HG03460 (cell line): ENCODE results near the gene NOL6.

Experiments used
- ATAC-seq: cut with Tn5 transposase; IDR thresholded peaks from one replicate; pipeline ENCODE4 v1.9.1; 2021; ENCODE audit not compliant: unreplicated experiment

NOL6 gene

DNA sequence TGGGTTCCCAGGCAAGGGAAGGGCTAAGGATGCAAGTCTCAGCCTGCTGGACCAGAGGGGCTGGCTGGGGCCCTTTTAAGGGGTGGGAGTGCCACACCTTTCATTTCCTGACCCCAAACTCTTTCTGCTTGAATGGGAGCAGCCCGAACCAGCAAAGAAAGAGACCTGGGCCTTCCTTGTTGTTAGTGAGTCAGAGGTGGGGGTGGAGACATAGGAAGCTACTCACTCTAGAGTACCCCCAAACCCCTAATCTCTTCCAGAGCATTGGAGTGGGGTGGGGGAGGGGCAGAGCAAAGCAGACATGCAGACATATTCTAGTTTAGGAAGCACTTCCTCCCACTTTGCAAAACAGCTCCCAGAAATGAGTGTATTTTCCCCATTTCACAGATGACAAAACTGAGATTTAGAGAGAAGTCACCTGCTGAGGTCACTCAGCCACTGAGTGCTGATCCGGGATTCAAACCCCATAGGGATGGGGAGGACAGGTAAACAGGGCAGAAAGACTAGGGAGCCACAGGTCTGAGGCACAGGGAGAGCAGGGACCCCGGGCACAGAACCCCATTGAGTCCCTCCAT is 20.4 kb downstream of the NOL6 start:
- ATAC-seq: no peak

DNA sequence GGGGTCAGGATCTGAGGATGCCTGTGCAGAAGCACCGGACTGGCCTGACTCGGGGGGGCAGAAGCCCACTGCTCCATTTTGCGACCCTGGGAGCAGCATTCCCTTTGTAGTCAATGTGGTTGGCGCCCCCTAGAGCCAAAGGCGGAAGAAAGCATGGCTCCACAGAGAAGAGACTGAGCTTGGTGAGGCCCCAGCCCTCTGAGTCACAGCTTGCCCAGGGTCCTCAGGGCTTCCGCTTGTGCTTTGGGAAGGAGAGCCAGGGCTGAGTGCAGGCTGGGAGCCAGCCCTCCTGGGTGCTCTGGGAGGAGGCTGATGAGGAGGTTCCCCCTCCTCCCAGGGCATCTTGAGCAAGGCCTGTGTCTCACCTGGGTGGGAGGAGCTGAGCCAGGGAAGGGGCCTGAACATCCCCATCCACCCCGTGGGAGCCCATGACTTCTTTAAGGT is 20.9 kb downstream of the NOL6 start:
- peak; percentile 44 for ATAC-seq

DNA sequence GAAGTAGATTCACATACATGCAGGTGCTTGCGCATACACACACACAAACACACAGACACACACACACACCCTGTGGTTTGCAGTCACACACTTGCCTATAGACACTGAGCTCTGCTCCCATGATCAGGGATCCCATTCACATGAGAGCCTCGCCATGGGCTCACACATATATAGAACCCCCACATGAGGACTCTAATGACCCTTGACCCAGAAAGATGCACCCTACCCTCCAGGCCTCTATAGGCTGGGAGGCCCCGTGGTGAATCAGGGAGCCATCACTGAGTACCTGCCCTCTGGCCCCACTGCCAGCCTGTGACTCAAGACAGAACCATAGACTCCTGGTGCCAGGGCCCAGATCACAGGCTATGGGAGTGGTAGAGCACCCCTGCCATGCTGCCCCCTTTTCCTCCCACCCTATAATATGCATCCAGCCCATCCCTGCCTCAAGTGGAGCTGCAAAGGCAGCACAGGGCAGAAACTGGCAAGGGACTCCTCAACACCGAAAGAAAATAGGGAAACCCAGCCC is 23.0 kb downstream of the NOL6 start:
- no peak for ATAC-seq

DNA sequence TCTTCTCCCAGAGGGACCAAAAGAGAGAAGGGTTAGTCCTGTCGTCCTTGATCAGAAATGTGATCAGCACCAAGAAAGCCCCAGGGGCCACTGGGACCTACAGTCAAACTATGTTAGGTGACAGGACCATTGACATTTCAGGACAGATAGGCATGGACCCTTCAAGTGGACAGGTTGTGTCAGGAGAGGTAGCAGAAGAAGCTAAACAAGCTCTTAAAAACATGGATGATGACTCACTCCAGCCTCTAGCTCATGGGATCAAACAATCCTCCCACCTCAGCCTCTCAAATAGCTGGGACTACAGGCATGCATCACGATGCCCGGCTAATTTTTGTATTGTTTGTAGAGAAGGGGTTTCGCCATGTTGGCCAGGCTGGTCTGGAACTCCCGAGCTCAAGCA is 24.0 kb downstream of the NOL6 start:
- no peak for ATAC-seq

DNA sequence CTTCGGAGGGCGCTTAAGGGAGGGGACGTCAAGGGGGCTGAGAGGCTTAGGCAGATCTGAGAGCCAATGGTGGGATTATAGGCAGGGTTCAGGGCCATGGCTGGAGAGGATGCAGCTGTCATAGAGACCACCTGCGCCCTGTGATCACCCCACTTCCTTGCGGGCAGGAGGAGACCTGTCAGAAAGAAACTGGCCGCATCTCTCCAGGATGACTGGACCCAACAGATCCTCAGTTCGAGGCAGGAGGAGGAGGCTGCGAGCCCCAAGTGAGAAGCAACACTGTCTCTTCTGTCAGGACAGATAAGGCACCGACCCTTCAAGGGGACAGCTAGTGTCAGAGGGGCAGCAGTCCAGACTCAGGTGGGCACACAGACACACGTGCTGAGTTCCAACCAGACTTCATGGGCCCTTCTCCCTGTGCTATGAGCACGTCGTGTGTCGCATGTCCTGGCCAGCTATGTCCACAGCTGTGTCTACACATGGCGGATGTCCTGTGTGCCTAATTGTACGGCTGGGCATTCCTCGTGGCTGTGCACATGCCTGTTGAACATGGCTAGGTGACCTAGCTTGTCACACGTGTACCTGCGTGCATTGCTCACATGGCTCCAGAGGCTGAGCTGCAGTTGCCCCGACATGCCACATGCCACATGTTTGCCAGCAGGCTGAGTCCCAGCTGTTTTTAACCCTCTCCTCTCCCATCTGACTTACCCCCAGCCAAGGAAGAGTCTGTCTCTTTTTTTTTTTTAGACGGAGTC is 25.7 kb downstream of the NOL6 start:
- no peak for ATAC-seq

DNA sequence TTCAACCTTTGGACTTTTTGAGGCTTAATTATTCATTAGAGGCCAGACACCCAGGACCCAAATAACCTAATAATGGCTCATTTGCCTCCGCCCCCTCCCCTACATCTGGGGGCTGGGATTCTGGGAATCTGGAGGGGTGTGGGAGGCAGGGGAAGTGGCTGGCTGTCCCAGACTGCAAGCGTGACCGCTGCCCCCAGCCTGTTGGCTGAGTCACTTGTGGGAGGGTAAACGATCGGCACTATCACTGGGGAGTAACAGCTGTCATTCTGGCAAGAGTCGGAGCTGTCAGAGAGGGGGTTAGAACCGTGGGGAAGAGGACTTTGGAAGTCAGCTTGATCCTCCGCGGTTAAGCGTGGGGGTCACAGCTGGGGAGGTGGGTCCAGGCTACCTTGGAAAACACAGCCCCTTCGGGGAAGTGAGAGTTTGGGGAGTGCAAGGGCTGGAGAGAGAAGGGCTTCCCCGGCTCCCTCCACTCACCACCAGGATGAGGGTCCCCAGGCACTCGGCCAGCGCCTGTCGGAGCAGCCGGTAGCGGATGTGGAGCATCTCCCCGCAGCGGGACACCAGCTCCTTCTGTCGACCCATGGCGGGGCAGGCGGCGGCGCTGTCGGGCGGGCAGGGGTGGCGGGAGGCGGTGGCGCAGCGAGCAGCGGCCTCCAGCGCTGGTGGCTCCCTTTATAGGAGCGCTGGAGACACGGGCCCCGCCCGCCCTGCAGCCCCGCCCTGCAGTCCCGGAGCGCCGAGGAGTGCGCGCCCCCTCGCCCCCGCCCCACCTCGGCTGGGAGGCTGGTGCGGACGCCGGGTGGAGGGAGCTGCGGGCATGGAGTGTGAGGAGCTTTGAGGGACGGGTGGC is 26.6 kb downstream of the NOL6 start, which contains the start of gene AQP3:
Gene AQP3, minus strand, starts transcription at position 648 of the 853 bp plus-strand sequence. Its CDS starts 63 bp downstream, at position 585.
- peak; percentile 33 for ATAC-seq

DNA sequence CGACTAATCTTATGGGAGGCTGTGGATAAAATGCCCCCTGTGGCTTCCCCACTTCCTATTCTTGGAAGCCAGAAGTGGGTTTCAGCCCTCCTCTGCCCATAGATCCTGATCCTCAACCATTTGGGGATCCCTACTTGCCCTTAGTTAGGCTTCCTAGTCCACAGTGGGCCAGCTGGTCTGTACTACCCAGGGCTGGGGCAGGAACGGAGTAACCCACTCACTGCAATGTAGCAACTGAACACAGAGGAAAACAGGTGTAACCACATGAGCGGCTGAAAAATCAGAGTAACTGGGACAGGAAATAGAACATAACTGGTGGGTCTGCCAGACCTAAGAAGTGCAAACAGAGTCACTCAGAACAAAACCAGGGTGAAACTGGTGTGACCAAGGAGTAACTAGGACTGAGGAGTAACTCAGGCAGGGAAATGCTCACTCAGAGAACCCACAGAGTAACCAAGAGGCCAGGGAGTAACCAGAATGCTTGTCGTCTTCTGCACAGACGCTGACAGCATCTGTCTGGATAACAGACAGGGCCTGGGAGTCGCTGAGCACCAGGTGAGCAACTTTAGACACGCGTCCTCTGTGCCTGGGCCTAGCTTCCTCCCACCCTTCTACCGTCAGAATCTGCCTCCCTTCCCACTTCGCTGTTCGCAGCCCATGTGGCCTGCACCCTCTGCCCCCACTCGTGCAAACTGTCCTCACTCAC is 27.3 kb downstream of the NOL6 start:
- peak; percentile 87 for ATAC-seq

DNA sequence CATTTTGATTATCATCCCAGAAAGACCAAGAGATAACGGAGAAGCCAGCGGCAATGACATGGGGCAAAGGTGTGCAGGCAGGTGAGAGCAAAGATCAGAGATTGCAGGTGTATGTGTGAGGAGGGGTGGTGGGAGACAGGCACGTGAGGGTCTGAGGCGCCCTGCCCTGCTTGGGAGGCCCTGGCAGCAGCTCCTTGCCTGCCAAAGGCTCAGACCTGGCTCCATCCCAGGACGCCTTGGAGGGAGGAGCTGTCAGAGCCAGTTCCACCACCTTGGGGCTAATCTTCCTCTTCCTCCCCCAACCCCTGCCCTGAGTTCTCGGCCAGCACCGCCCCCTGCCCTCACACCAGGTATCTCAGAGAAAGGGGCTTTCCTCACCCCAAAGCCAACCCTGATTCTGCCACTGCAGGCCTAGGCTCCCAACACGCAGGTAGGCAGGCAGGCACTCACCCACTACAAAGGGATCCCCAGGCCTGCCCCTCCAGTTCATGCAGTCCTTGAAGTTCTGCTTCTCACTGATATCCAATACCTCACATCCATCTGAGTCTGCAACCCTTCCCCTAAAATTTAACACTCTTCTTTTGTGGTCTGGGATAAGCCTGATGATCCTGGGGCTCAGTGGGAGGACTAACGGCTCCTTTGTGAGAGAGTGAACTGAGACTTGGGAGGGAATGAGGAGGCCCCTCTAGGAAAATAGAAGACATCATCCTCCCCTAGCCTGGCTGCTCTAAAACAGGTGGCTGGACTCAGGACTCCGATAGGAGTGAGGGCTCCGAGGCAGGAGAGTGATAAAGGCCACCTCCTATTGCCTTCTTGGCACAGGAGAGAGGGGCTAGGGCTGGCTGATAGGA is 28.1 kb downstream of the NOL6 start:
- ATAC-seq: no peak

DNA sequence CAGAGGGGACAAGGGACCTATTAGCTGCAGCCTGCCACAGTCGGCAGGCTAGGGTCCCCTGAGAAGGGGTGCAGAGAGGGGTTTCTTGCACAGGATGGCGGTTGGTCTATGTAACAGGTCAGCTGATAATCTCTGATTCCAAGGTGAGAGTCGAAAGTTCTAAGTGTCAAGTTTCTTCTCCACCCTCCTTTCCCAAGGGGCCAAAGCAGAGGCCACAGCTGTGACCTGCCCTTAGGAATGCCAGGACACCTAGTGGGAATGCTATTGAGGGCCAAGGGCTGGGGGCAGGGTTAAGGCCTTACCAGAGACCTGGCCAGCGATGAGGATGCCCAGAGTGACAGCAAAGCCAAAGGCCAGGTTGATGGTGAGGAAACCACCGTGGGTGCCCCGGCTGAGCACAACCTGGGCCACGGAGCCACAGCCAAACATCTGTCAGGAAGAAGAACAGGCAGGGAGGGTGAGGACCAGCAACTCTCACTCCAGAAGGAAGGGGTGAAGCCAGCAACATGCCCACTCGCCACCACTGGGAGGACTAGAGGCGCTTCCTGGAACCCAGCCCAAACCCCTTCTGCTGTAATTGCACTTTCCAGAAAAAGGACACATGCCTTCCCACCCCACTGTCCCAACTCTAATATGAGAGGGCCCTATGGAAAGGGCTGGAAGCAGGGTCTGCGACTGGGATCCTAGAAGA is 30.1 kb downstream of the NOL6 start:
- no peak for ATAC-seq

DNA sequence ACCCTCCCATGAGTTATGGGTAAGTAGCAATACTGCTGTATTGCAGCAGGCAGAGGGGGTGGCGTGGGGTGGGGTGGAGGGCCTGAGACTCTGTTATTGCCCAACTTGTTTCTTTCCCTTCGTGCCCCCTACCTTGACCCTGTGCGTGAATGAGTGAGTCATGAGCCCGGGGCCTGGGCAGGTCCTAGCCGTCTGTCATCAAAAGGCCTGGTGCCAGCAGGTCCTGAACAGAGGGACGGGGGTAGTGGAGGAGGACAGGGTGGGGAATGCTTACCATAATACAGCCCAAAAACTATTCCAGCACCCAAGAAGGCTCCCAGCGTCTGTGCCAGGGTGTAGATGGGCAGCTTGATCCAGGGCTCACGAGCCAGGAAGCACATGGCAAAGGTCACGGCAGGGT is 30.7 kb downstream of the NOL6 start:
- ATAC-seq: no peak

DNA sequence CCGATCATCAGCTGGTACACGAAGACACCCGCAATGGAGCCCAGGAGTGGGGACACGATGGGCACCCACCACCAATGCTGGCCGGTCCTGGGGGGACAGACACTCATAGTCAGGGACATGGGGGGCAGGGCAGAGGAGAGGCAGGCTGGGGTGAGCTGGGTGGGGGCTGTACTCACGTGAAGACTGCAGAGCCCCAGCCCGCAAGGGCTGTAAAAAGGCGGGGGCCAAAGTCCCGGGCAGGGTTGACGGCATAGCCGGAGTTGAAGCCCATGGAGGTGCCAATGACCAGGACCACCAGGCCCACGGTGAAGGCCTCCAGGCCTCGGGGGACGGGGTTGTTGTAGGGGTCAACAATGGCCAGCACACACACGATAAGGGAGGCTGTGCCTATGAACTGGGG is 31.6 kb downstream of the NOL6 start:
- no peak for ATAC-seq

DNA sequence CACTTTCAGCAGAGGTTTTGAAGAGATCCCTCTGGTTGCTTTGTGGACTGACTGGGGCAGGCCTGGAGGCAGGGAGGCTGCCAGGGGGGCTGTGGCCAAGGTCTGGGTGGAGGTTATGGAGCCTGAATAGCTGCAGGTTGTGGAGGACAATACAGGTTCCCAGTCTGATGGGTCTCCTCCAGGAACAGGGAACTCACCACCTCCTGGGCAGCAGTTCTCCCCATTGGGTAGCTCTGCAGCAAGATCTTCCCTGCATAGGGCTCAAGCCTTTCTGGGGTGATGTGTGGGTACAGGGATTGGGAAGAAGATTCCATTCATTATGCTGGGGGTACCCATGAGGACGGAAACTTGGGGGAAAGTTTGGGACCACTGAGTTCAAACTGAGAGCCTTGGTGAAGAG is 33.1 kb downstream of the NOL6 start:
- no peak for ATAC-seq

DNA sequence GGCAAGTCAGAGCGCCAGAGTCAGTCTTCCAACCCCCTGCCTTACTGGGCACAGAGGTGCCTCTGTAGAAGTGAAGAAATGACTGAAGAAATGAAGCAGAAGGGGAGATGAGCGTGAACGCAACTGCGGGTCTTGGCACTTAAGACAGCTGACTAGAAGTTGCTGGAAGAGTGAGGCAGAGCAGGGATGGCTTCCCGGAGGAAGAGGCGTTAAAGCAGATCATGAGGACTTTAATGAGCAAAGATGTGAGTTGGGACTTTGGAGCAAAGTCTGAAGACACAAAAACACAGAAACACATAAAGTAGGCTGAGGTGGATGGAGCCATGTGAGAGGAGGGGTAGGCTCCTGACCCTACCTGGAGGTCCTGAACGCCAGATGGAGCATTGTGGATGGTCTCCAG is 33.5 kb downstream of the NOL6 start:
- ATAC-seq: no peak

DNA sequence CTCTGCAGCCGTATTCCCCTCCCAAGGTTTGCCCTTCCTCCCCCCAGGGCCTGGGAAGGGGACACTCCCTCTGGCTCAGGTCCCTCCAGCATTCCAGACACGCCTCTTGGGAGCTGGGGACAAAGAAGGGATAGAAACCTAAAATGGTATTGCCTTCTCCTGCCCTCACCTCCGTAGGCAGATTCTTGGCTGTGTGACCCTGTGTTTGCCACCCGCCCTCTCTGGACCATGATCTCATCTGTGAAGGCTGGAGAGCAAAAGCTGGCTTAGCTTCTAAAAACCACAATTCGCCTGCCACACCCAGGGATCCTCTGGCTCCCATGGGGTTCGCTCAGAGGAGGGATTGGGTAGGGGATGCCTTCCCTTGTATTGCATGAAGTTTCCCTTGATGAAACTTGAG is 34.0 kb downstream of the NOL6 start:
- ATAC-seq: no peak

DNA sequence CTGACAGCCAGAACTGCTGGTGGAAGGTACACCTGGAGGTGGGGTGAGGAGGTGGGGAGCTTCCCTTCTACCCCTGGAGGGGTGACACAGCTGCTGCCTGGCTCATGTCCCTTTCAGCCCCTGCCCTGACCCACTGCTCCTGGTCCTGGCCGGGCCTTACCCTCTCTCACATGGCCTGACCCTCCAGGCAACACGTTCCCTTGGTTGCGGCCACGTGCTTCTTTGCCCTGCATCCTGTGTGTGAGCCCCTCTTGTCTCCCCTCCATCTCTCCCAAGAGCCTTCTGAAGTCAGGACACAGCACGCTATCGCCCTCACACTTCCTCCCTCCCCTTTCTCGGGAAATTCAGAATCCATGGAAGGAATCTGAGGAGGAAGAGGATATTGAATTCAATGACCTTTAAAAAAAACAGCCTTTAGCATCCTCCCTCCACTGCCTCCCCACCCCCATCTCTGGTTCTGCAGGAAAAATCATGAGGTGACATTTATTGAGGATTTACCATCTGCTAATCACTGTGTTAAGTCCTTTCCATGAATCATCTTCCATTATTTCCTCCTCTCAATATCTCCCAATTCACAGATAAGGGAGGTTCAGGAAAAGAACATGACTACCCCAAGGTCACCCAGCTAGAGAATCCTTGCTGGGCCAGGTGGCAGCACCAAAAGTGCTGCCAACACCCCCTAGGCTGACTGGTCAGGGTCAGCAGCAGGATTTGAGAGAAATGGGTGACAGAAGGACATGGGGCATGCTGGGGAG is 34.6 kb downstream of the NOL6 start:
- no peak for ATAC-seq

DNA sequence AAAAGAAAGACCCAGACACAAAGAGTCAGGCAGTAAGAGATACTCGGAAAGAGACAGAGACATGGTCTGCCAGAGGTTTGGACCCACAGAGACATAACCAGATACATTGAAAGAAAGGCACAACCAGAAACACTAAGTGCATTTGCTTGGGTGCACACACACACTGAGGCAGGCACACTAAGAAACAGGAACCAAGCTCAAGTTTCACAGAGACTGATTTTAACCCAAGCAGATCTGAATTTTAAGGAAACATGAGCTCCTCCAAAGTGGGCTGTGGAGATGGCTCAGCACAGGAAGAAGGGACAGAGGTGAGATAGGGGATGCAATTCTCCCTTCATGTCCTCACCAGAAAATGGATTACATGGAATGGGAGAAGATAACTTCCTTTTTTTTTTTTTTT is 35.8 kb downstream of the NOL6 start:
- ATAC-seq: no peak

DNA sequence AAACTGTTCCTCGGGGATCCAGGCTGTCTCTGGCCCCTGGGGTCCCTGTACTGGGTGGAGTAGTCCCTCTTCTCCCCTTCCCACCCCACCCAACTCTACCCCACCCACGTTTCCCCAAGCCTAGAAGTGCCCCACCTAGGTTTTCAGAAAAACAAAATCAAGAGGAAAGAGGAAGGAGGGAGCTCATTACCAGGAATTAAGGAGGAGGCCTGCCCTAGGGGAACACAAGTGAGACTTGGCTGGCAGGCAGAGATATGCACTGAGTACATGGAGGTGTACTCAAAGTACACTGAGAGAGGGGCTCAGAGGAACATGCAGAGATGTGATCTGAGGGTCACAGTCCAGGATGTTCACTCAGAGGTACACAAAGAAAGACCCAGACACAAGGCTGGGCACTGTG is 36.5 kb downstream of the NOL6 start:
- no peak for ATAC-seq

DNA sequence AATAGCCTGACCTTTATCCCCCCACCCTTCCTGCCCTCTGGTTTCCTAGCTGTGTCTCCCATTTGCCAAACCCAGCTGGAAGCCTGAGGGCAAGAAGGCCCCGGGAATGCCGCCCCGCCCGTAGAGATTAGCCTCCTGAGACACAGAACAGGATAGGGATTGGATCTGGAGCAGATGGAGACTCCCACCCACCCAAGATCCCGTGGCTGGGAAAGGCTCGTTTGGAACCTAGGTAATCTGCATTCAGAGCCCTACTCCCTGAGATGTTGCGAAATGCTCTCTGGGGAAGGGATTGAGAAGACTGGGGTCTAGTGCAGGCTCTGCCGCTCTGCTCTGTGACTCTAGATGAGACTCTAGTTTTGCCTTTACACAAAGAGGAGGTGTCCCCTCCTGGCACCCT is 37.3 kb downstream of the NOL6 start:
- ATAC-seq: no peak

DNA sequence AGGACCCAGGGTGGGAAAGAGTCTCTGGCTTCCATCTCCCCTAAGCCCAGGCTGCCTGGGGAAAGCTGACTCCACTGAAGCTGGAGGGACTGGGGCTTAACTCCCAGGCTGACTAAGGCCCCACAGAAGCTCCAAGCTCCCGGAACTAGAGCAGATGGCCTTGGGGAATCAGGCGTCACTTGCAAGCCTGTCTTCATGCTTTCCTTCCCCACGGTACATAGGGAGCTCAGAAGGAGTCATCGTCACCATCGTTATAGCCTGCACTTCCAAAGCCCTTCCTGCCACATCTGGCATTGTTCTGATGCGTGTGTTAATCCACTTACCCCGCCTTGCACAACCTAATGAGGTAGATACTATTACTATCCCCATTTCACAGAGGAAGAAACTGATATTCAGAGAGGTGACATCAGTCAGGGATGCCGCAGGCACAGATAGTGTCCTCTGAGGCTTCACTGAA is 37.9 kb downstream of the NOL6 start:
- no peak for ATAC-seq
